Parathyroid adenoma (tissue), 2 donors: Measurements from ENCODE around the gene RASA3.
A peak's percentile ranks its signal among the peaks of the same experiment; 100 is the strongest.

Experiments
- H2AFZ ChIP-seq: fragments of 300-600 bp; sonication (generic); one replicate; pipeline ENCODE4 v1.7.0; 2017; ENCODE audit warnings: antibody characterized with exemption, mild to moderate bottlenecking
- H3K27ac ChIP-seq: fragments of 300-600 bp; sonication (generic); one replicate; pipeline ENCODE4 v1.7.0; 2017
- H3K27me3 ChIP-seq: fragments of 300-600 bp; sonication (generic); one replicate; pipeline ENCODE4 v1.7.0; 2017; ENCODE audit warnings: low read length; ENCODE audit not compliant: control insufficient read depth, insufficient read depth
- H3K36me3 ChIP-seq: fragments of 300-600 bp; sonication (generic); one replicate; pipeline ENCODE4 v1.7.0; 2017; ENCODE audit warnings: low read length; ENCODE audit not compliant: control insufficient read depth, insufficient read depth
- H3K4me1 ChIP-seq: fragments of 300-600 bp; sonication (generic); one replicate; pipeline ENCODE4 v1.7.0; 2017; ENCODE audit warnings: control low read depth
- H3K4me2 ChIP-seq: fragments of 300-600 bp; sonication (generic); one replicate; pipeline ENCODE4 v1.7.0; 2017; ENCODE audit warnings: low read length
- H3K4me3 ChIP-seq: fragments of 300-600 bp; sonication (generic); one replicate; pipeline ENCODE4 v1.7.0; 2017; ENCODE audit warnings: low read depth, low read length
- H3K79me2 ChIP-seq: fragments of 300-600 bp; sonication (generic); one replicate; pipeline ENCODE4 v1.7.0; 2017; ENCODE audit warnings: control low read depth
- H3K9ac ChIP-seq: fragments of 300-600 bp; sonication (generic); one replicate; pipeline ENCODE4 v1.7.0; 2017; ENCODE audit warnings: mild to moderate bottlenecking
- H3K9me3 ChIP-seq: fragments of 300-600 bp; sonication (generic); one replicate; pipeline ENCODE4 v1.7.0; 2017; ENCODE audit warnings: low read length; ENCODE audit not compliant: control insufficient read depth
- CTCF ChIP-seq: fragments of 300-600 bp; sonication (generic); IDR thresholded peaks from one replicate; pipeline ENCODE4 v1.7.0; 2017; ENCODE audit warnings: antibody characterized with exemption, mild to moderate bottlenecking
- donor health status: primary hyperparathyroidism.

The RASA3 gene

DNA sequence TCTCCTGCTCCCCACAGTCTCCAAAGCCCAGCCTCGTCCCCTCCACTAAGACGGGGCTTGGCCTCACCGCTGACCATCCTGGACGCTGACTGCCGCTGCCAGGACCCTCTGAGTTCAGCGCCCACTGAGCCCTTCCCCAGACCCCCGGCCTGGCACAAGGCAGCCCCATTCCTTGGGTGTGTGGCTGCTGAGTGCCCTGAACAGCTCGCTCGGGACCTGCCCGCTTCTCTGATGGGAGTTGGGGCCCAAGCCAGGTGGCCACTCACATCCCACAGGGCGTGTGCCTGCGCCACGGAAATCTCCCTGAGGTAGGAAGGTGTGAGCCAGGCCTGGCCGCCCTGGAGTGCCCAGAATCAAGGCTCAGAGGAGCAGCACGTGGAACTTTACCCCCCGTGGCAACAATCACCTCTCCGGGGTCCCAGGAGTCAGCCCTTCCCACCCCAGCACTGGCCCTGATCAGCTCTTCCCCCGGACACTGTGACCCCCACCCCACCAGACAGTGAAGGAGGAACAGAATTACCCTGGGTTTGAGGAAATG, 179.4 kb downstream of the RASA3 start:
- no peak overlapping the region for H2AFZ ChIP-seq
- no peak overlapping the region for H3K27ac ChIP-seq
- no peaks in the 10 kb centered on the region for H3K36me3 ChIP-seq
- H3K79me2 ChIP-seq = no peaks in the 10 kb centered on the region
- H3K4me2 ChIP-seq = no peak overlapping the region
- no peaks in the 10 kb centered on the region for H3K27me3 ChIP-seq
- no peaks in the 10 kb centered on the region for H3K4me1 ChIP-seq
- no peak overlapping the region for H3K9ac ChIP-seq
- no peak overlapping the region for H3K4me3 ChIP-seq
- no peaks in the 10 kb centered on the region for H3K9me3 ChIP-seq
- no peak for TF ChIP-seq CTCF

- no peak overlapping the region for H3K4me3 ChIP-seq
- H3K79me2 ChIP-seq = no peaks in the 10 kb centered on the region
- H3K4me2 ChIP-seq = no peak overlapping the region
- no peak overlapping the region for H2AFZ ChIP-seq
- H3K27ac ChIP-seq = no peak overlapping the region
- no peaks in the 10 kb centered on the region for H3K9me3 ChIP-seq
- H3K36me3 ChIP-seq = no peaks in the 10 kb centered on the region
- no peak for TF ChIP-seq CTCF
- H3K4me1 ChIP-seq = no peaks in the 10 kb centered on the region
- H3K27me3 ChIP-seq = no peaks in the 10 kb centered on the region
- H3K9ac ChIP-seq = no peak overlapping the region
These were observed 180.1 kb downstream of the RASA3 start for GRCh38 chr13:113952151-113952982.

DNA sequence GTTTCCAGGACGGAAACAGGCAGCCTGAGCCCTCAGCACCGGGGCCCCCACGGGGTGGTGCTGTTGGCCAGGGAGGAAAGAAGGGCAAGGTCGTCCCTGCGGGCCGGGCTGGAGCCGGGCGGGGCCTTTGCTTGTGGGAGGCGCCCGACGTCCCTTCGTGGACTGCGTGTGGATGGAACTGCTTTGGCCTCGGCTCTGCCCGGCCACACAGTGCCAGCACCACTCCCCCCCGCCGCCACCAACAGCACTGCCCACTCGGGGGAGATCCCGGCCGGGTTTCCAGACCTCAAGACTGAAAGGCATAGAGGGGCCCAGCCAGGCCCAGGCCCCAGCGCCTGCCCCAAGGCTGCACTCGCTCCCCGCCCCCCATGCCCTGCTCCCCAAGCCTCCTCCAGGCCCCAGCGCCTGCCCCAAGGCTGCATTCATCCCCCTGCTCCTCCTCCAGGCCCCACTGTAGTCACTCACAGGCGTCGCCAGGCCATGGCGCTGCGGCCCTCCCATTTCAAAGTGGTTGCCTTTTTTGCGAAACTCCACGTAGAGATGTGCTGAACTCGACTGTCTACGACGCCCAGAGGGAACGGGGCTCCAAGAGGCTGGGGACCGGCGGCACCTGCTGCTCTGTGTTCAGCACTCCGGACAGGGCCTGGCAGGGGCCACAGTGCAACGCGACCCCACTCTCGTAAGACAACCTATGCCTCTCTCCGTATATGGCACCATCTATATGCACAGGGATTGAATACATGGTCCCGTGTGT, 181.0 kb downstream of the RASA3 start:
- Histone ChIP-seq H3K4me1 (no peaks in the 10 kb centered on the region), H3K36me3 (no peaks in the 10 kb centered on the region), H3K9ac (no peak overlapping the region), H3K79me2 (no peaks in the 10 kb centered on the region), H3K9me3 (no peaks in the 10 kb centered on the region), H2AFZ (peak overlapping the region; percentile 50), H3K27ac (no peak overlapping the region), H3K27me3 (no peaks in the 10 kb centered on the region), H3K4me2 (peak overlapping the region; percentile 47), H3K4me3 (no peak overlapping the region)
- peak; percentile 72 for TF ChIP-seq CTCF

GRCh38 chr13:113950451-113951245, 181.8 kb downstream of the RASA3 start:
- Histone ChIP-seq H3K9me3 (no peaks in the 10 kb centered on the region), H3K4me3 (no peak overlapping the region), H3K27ac (no peak overlapping the region), H3K79me2 (no peaks in the 10 kb centered on the region), H3K27me3 (no peaks in the 10 kb centered on the region), H3K4me1 (no peaks in the 10 kb centered on the region), H3K9ac (no peak overlapping the region), H2AFZ (peak overlapping the region; percentile 50), H3K4me2 (peak overlapping the region; percentile 47), H3K36me3 (no peaks in the 10 kb centered on the region)
- no peak for TF ChIP-seq CTCF
